HG02798 (cell line): ENCODE results near the gene RTP5.

Source experiments
- ATAC-seq: cut with Tn5 transposase; IDR thresholded peaks from one replicate; pipeline ENCODE4 v1.9.1; 2021; ENCODE audit warnings: mild to moderate bottlenecking; ENCODE audit not compliant: unreplicated experiment, poor library complexity

RTP5 gene

DNA sequence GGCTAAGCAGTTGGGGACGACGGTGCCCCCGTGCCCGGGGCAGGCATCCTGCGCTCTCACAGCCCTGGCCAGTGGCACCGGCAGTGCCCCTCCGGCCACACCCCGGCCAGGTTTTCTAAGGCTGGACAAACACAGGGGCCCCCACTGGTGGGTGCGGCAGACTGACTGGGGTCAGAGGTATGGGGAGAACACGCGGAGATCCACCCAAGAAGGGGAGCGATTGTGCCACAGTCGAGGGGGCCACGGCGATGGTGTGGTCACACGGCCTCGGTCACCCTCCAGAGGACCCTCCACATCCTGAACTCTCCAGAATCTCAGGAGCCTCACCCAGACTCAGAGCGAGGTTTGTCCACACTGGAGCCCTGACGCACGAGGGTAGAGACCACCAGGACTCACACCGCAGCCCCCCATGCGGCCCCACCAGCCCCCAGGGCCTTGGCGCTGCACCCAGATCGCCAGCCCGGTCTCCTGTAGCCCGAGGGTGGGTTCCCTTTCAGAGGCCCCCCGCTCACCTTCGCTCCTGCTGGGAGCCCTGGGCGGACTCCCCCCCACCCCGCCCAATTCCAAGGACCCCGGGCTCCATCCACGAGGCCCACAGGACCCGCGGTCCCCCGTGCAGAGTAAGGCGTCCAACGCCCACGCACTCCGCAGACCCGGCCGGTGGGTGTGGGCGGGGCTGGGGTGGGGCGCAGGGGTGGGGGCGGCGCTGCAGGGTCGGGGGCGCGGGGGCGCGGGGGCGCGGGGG, 26.0 kb upstream of the RTP5 start:
- ATAC-seq: no peak

DNA sequence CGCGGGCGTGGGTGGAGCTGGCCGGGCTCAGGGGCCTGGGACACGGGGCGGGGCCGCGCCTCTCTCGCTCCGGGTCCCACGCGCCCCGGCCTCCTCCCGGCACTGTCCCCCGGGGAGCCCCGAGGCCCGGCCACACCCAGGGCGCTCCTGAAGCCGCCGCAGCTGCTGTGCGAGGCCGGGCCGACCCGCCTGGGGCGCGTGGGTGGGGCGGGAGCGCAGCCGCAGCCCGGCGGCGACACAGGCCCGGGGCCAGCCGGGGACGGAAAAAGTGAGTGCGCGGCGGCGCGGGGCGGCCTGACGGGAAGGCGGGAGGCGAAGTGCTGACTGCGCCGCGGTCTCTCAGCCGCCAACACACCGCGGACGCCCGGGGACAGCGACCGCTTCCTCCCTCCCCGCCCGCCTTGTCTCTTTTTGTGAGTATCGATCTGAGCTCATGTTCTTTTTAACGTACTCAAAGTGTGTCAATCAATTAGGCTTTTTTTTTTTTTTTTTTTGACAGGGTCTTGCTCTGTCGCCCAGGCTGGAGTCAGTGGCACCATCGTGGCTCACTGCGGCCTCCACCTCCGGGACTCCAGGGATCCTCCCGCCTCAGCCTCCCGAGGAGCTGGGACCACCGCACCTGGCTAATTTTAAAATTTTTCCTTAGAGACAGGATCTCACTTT, 25.3 kb upstream of the RTP5 start:
- ATAC-seq: peak; percentile 76

DNA sequence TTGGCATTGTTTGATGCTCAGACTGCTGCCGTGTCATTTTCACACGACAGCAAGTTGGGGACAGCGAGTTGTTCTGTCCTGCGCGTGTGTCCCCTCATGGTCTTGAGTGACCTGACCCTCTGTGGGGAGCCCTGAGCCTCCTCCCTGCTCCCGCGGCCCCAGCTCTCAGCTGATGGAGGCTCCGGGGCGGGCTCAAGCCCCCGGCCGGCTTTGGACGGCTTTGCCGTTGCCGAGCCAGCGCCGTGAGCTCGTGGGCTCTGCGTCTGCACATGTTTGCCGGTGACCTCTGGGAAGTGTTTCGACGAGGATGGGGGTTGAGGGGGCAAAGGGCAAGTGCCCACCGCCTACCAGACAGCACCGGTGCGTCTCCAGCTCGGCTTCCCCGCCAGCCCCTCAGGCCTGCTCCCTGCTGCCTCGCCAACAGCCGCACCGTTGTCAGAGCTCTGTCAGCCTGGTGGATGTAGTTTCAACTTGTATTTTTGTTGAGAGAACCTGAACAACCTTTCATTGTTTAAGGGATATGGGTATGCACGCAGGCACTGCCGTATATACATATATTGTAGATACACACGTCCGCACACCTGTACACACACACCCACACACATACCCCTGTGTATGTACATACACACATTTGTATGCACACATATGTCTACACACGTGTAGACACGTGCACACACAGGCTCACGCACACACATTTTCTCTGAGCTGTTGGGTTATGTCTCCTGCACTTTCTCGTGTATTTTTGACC, 24.5 kb upstream of the RTP5 start:
- ATAC-seq: no peak

DNA sequence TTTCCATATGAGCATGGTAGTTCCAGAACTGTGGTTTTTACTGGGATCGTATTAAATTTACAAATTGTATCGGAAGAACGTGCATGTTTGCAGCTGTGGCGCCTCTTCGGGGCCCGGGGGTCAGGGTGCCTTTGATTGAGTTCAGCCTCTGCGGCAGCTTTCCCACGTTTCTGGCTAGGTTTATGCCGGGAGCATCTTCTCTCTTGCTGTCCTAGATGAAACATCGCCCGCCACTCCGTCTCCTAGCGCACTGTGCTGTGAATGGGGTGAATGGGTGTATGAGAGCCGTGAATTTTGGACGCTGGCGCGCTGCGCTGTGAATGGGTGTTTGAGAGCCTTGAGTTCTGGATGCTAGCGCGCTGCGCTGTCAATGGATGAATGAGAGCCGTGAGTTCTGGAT, 23.1 kb upstream of the RTP5 start:
- ATAC-seq: no peak

DNA sequence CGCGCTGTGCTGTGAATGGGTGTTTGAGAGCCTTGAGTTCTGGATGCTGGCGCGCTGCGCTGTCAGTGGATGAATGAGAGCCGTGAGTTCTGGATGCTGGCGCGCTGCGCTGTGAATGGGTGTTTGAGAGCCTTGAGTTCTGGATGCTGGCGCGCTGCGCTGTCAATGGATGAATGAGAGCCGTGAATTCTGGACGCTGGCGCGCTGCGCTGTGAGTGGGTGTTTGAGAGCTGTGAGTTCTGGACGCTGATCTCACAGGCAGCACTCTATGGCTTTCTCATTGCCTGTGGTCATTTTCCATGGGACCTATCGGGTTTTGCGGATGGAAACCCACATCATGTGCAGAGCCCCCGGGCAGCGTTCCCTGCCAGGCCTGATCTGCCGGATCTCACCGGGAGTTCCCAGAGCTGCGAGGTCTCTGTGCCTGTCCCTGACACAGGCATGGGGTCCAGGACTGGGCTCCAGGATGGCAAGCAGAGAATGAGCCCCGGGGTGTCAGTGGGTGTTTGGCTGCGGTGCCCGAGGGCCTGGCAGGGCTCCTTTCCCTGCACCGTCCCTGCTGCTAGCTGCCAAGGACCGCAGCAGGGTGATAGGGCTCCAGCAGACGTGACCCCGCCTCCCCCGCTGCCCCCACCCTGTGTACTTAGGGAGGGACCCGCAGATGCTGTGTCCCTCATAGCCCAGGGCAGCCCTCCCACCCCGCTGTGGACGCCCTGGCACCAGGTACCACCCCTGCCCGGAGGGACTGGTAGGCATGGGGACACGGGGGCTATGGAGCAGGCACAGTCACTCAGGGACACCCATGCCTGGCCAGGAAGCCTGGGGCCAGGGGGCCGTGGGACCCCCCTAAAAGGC, 20.5 kb upstream of the RTP5 start:
- ATAC-seq: no peak

DNA sequence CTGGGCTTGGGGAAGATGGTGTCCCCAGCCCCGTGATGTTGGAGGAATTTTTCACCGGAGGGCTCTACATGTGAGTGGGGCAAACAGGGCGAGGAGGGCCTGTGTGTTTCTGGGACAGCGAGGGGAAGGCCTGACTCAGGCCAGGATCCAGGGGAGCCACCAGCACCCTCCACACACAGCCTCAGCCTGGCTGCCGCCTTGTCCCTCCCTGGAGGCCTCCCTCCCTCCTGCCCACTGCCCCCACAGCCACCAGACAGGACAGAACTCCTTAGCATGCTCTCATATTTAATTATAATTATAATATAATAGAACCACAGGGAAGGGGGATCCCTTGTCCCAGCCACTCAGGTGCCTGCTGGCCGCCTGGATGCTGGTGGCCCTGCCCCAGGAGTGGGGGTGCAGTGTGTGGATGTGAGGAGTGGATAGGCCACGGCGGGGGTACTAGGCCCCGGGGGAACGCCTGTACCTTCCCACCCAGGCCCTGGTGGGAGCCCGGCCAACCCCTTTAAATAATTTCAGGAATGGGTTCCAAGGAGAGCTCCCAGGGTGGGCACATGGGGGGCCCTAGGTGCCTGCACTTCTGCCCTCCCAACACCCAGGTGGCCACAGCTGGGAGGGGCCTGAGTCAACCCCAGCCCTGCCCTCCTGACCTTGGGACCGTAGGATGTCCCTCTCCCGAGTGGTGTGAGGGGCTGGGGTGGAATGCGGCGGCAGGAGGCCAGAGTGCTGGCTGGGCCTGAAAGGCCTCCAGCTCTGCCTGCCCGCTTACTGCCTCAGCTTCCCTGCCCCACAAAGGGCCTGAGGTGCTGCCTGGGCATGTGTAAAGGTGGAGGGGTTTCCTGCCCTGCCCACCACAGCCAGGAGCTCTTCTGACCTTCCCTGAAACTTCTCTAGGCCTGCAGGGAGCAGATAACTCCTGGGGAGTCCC, 19.6 kb upstream of the RTP5 start:
- no peak for ATAC-seq

DNA sequence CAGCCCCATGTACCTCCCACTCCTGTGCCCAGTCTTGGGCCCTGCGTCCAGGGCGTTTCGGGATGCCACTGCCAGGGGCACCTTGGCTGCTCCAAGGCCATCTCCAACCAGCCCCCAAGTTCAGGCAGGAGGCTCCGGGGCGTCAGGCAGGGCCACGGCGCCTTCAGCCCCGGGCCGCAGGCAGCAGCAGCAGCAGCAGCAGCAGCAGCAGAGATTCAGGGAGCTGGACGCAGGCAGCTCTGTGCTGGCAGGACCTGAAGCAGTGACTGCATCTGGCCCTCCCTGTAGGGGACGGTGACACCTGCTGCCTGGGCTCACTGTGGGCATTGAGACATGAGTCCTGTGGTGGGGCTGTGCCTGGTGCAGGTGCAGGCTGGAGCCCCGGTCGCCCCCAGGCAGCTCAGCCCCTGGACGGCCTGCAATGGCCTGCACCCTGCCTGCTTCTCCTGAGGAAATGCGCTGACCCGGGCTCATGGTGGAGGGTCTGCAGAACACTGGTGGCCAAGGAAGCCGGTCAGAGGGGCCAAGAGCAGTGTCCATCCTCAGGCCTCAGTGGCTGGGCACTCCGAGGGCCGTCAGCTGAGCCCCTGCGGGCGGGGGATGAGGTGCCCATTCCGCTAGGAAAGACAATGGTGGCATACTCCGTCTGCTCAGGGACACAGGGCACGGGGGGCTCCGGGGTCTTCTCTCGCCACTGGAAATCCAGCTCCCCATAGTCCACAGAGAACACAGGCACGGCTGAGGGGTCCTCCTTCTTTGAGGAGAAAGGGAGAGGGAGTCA, 18.8 kb upstream of the RTP5 start:
- ATAC-seq: no peak

DNA sequence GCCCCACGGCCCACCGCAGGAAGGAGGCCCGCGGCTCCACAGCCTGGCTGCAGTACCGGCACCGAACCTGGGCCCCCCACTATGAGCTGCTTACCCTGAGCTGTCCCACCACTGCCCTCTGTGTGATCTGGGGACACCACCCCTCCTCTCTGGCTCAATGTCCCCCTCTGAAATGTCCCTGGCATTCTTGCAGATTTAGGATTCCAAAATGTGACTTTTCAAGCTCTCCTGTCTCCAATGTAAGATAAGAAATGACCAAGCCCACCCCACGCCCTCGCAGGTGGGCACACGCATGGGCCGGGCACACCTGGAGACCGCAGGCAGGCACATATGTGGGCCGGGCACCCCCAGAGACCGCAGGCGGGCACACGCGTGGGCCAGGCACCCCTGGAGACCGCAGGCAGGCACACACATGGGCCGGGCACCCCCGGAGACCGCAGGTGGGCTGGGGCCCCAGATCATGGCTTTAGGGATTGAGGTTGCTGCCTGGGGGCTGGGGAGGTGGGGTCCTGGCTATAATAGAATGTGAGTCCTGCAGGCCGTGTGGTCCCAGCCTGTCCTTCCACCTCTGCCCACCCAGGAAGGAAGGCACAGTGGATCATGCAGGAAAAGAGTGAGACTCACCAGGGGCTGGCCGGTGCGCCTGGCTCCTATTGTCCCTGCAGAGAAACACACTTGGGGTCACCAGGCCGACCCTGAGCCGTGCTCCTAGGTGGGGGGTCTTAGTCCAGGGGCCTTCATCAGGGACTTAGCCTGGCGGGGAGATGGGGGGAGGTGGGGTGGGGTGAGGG, 18.0 kb upstream of the RTP5 start:
- ATAC-seq: no peak

DNA sequence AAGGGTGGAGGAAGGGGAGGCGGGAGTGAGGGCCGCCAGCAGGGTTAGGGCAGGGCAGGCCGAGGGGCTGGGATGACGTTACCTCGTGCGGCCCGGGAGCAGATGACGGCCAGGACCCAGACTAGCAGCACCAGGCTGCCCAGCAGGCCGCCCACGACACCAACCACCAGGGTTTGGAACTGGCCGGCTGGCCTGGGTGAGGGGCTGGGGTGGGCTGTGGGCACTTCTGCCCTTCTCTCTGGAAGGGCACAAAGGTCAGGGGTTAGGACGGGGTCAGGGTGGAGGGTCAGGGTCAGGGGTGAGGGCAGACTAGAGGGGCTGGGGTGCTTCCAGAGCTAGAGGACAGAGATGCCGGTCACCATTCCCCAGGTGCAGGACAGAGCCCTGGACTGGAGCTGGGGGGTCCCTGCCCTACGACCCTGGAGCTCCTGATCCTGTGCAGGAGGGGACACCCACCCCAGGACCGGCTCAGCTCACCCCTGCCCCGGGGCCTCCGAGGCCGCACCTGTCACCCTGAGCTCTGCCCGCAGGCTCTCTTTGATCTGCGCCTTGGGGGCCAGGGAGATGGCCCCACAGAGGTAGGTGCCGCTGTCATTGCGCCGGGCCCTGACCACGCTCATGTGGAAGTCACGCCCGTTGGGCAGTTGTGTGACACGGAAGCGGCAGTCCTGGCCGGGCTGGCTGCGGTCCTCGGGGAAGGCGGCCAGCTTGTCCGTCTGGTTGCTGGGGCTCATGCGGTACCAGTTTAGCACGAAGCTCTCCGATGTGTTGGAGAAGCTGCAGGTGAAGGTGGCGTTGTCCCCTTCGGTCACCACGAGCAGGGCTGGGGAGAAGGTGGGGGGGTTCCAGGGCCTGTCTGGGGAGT, 17.2 kb upstream of the RTP5 start:
- ATAC-seq: no peak

DNA sequence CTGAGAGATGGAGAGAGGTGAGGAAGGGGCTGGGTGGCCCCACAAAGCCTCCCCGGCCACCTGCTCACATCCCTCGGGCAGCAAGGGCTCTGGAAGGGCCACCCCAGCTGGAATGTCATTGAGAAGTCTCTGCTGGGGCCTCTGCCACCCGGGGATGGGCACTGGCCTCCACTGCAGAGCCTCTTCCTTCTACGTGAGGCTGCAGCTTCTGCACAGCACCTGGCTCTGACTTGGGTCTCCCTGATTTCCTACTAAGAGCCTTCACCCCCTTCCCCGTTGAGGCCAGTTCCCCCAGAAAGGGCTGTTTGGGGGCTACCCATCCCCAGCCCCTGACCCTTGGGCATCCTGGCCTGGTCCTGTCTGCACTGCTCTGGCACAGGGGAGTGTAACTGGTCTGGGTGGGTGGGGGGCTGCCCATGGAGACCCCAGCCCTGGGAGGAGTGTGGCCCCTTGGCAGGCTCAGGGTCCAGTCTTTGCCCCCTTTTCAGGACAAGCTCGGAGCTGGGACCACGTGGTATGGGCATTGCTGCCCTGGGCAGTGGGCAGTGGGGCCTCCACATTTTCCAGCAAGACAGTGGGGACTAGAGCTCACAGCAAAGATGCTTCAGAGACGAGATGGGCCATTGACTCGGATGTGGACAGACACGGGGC, 16.4 kb upstream of the RTP5 start:
- no peak for ATAC-seq

DNA sequence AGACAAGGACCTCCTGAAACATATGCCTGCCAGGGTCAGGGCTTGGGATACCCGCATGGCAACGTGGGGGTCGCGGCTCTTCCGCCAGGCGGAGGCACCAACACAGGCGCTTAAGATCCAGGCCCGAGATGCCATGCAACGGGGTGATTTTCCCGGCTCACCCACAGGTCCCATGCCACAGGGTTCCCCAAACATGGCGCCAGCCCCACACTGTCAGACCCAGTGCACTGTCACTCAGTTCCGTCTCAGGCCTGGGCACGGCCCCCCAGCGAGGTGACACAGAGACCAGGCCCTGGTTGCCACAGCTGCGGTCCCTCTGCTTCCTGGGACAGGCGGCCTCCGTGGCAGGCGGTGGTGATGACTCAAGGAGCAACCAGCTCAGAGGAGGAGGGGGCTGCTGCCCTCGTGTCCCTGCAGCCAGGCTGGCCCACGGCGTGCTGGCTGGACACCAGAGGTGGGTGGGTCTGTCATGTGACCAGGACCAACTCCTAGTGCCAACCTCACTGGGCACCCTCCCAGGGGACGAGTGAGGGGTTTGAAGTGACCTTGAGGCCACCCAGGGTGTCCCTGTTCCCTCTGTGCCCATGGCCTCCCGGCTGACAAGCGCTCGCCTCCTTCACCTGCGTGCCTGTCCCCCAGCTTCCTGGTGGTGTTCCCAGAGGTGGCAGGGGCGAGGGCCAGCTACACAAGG, 15.7 kb upstream of the RTP5 start:
- no peak for ATAC-seq

DNA sequence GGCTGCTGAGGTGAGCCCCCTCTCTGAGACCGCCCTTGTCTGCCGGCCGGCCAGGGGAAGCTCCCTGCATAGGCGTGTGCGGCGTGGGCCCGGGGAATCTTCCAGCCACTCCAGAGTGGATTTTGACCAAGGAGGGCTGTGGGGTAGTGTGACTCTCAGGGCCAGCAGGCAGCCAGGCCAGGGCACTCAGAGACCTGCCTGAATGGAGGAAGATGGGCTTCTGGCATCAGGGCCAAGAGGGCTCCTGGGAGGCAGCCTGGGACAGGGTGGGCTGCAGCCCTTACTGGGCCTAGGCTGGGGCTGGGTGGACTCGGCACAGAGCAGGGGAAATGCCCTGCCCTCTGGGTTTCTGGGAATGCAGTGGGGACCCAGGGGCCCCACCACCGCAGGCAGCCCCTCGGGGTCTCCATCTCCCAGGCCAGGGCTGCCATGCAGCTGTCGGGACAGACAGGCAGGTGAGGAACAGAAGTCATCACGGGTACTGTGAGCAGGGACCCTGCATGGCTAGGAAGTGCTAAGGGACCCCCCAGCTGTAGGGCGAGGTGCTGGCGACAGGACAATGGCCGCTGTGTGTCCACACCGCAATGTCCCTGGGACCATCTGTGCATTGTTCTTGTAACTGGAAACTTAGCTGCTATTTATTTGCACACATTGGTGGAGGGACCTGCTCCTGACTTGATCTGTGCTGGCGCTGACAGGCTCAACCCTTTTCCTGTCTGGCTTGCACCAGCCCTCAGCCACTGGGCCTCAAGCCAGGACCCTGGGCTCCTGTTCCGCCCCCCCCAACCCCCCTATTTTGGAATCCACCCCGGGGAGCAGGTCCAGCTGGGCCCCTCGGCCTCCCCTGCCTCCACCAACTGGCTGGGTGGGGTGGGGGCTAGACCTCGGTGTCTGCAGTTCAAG, 14.9 kb upstream of the RTP5 start:
- no peak for ATAC-seq

DNA sequence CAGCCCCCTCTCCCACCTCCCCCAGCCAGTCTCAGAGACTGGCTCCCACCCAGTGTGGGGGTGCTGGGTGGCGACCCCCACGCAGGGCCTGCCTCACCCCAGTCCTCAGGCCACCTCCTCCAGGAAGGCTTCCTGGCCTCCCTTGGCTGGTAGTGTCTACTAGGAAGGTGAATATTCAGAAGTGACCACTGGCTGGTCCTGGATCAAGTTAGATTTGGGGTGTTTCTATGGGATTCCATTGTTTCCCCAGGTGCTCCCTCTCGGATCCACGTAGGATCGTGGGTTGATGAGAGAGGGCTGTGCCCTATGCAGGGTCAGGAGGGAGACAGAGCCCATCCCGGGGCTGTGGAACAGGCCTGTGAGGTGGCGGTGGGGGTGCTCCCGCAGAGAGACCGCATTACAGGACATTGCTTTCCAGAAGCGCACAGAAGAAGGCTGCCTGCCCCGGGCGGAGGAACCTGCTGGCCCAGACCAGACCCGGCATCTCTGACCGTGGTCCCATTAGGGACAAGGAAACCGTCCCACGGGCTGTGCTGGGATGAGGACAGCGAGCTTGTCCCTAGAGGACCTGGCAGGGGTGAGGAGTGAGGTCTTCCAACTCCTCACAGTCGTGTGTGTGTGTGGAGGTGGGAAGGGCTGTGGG, 14.2 kb upstream of the RTP5 start:
- ATAC-seq: no peak

DNA sequence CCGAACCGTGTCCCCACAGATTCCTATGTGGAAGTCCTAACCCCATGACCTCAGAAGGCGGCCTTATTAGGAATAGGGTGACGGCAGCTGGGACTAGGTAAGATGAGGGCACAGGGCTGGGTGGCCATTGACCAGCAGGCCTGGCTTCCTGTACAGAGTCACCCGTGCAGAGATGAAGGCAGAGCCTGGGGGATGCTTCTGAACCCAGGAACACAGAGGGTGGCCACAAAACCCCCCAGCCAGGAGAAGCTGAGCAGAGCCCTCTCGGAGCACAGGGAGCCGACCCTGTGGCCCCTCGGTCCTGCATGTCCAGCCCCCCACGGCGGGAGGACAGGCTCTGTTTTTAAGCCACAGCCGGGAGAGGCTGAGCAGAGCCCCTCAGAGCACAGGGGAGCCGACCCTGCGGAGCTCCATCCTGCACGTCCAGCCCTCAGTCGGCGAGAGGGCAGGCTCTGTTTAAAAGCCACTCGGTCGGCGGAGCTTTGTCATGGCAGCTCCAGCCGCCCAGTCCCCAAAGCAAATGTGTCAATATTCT, 13.6 kb upstream of the RTP5 start:
- no peak for ATAC-seq
